Colonic mucosa (tissue), 4 donors: ENCODE measurements around the gene PARD3B. TPM values are rescaled to one million over a fixed set of nuclear protein-coding genes. Genes with fewer than 3 reads are reported as not detected.

Experiments
- DNase-seq: peaks from one replicate; pipeline ENCODE4 v3.0.0-alpha.2; 2020
- H3K27ac ChIP-seq: fragments of 200-600 bp; one replicate; pipeline ENCODE4 v1.8.0; 2021
- H3K27me3 ChIP-seq: fragments of 200-600 bp; one replicate; pipeline ENCODE4 v1.8.0; 2021
- H3K36me3 ChIP-seq: fragments of 200-600 bp; one replicate; pipeline ENCODE4 v1.8.0; 2021
- H3K4me1 ChIP-seq: fragments of 200-600 bp; one replicate; pipeline ENCODE4 v1.8.0; 2021; ENCODE audit warnings: mild to moderate bottlenecking
- H3K4me3 ChIP-seq: fragments of 200-600 bp; one replicate; pipeline ENCODE4 v1.8.0; 2021
- H3K9ac ChIP-seq, 2 donors: one replicate each; pipeline ENCODE4 v1.7.0; 2013; ENCODE audit warnings: control low read depth in 2 of 2, low read depth in 2 of 2, low read length in 2 of 2
- H3K9me3 ChIP-seq: fragments of 200-600 bp; one replicate; pipeline ENCODE4 v1.8.0; 2021
- intact Hi-C: fragments of 100-400 bp; cut with DNase I; formaldehyde crosslinking; loops from one replicate; pipeline ENCODE4 v1.14.1; 2022
- total RNA-seq, 2 donors: library from RNA; stranded (reverse); fragmentation: NEBNext Ultra II Directional in 1 of 2; extraction: Animal tissue kit (Norgen Biotek cat#: 25700) in 1 of 2; gene quantifications; one replicate each; pipeline ENCODE4 v1.2.1, GENCODE V29; 2021
- TF ChIP-seq, protein P1 (sequence below): fragments of 200-600 bp; IDR thresholded peaks from one replicate; pipeline ENCODE4 v1.8.0; 2022; ENCODE audit warnings: antibody characterized with exemption, mild to moderate bottlenecking
- donor health status: healthy.
- donor health status: DM: no; HTN: no; CAD: no.
- donor health status: DM: no; HTN: no; CAD: no.

Gene PARD3B
- total RNA-seq, 2 donors from 2014 or later = 20.0 to 24.2 TPM

DNA sequence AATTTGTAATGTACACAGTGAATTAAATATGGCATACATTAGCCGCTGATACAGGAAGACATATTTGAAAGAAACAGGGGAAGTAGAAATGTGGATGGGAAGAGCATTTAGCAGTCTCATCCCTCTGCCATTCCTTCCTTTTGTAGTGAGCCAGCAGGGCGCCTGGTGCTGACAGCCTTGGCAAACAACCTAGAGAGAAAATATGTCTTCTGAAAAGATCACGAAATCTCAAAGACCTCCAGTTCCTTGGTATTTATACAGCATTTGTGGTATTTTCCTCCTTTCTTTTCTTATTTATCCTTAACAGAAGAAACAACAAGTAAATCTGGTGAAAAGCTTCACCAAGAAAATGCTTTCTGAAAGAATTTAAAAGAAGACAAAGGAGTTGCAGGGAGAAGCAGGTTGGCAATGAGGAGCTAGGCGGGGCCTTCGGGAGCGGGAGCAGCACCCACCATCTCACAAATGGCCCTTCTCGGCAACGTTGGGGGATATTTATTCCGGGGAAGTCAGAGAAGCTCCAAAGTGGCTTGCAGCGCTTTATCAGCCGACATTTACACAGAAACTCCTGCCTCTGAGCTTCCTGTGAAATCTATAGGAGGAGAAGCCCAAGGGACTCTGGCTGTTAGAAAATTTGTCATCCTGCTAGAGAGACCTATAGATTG is 731.0 kb downstream of the PARD3B start:
- no peak for DNase-seq
- TF ChIP-seq, protein P1, sequence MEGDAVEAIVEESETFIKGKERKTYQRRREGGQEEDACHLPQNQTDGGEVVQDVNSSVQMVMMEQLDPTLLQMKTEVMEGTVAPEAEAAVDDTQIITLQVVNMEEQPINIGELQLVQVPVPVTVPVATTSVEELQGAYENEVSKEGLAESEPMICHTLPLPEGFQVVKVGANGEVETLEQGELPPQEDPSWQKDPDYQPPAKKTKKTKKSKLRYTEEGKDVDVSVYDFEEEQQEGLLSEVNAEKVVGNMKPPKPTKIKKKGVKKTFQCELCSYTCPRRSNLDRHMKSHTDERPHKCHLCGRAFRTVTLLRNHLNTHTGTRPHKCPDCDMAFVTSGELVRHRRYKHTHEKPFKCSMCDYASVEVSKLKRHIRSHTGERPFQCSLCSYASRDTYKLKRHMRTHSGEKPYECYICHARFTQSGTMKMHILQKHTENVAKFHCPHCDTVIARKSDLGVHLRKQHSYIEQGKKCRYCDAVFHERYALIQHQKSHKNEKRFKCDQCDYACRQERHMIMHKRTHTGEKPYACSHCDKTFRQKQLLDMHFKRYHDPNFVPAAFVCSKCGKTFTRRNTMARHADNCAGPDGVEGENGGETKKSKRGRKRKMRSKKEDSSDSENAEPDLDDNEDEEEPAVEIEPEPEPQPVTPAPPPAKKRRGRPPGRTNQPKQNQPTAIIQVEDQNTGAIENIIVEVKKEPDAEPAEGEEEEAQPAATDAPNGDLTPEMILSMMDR = no peak
- Histone ChIP-seq H3K9me3 (no peaks in the 10 kb centered on the region), H3K9ac (no peak overlapping the region), H3K4me1 (no peaks in the 10 kb centered on the region), H3K36me3 (no peaks in the 10 kb centered on the region), H3K27ac (no peak overlapping the region), H3K4me3 (no peak overlapping the region), H3K27me3 (no peaks in the 10 kb centered on the region)
- intact Hi-C loops = no loop called here

DNA sequence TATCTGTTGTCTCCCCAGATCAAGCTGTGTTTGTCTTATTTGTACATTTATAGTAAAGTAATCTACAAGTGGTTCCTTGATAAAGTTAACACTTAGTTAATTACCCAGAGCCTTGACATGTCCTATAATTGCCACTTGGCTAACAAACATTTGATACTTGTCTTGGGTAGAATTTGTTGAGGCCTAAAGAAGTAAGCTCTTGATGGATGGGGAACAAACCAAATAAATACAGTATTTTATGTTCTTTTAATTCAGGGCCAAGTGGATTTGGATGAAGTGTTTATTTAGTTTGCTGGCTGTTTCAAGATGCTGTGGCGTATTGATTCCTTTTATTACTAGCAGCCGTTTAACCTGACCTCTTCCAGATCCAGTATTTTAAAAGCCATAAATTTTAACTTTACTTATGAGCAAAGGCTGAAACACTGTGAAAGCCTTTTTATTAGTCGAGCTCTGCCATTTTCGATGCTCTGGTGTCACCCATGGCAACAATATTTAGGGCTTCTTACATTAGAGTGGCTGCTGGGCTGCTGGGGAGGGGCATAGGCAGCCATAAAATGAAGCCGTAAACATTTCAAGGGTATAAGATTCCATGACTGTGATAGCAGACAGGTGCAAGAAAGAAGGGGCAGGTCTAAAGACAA is 735.4 kb downstream of the PARD3B start:
- H3K9ac ChIP-seq = no peak overlapping the region
- H3K27ac ChIP-seq = no peak overlapping the region
- H3K36me3 ChIP-seq = no peaks in the 10 kb centered on the region
- TF ChIP-seq, protein P1 = no peak
- H3K4me1 ChIP-seq = no peaks in the 10 kb centered on the region
- no peak overlapping the region for H3K4me3 ChIP-seq
- intact Hi-C loops = no loop called here
- no peak for DNase-seq
- no peaks in the 10 kb centered on the region for H3K9me3 ChIP-seq
- H3K27me3 ChIP-seq = no peaks in the 10 kb centered on the region

DNA sequence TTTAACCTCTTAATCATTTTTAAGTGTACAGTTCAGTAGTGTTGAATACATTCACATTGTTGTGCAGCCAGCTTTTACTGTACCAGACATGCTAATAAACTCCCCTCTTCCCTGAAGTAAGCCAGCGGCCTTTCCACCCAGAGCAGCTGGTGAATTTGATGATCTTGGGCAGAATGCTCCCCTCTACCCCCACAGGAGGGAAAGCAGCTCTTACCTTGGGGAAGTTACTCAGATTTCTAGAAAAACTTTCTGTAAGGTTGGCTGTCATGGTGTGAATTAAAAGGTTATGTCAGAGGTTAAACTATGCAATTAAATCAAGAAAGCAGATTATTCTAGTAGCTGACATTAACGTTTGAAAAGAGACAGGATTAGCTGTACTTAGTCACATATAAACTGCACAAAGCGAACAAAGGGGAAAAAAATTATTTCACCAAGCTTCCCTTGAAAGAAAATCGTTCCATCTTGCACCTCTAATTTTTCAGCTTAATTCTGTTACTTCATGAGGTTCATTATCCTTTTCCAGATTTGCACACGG is 738.5 kb downstream of the PARD3B start:
- intact Hi-C loops = no loop called here
- TF ChIP-seq, protein P1 = no peak
- no peak for DNase-seq
- Histone ChIP-seq H3K36me3 (no peaks in the 10 kb centered on the region), H3K4me3 (no peak overlapping the region), H3K9me3 (no peaks in the 10 kb centered on the region), H3K27ac (no peak overlapping the region), H3K27me3 (no peaks in the 10 kb centered on the region), H3K4me1 (no peaks in the 10 kb centered on the region), H3K9ac (no peak overlapping the region)

DNA sequence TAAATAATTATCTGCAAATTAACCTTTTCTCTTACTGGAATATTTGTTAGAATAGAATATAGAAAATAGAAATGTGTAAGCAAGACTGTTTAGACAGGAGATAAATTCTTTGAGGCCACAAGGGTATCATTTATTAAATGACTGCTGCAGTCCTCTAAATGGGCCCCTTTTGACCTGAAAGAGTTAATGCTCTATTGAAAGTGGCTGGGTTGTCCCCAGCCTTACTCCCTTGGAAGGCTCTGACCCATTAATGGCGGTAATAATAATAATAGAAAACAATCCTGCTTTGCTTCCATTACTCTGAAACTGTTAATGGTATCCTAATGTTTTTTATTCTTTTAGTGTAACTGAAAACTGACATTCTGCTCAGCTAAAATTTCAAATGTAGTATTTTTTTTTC is 739.1 kb downstream of the PARD3B start:
- Histone ChIP-seq H3K27me3 (no peaks in the 10 kb centered on the region), H3K4me1 (no peaks in the 10 kb centered on the region), H3K4me3 (no peak overlapping the region), H3K27ac (no peak overlapping the region), H3K36me3 (no peaks in the 10 kb centered on the region), H3K9me3 (no peaks in the 10 kb centered on the region), H3K9ac (no peak overlapping the region)
- intact Hi-C loops = no loop called here
- TF ChIP-seq, protein P1 = no peak
- no peak for DNase-seq

DNA sequence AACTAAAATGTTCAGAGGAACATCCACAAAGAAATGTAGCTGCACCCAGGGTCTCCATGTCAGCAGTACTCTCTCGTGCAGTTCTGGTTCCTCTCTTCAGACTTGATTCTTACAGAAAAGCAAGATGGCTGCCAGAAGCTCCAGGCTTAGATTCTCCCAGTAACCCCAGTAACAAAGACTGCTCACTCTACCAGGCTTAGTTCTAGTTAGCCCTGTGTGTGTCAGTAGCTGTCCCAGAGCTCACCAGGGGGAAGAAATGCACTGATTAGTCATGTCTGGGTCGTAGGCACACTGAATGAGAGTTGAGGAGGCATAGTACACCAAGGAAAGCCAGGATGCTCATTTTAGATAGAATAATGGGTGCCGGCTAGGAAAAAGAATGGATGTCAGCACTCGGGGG is 742.0 kb downstream of the PARD3B start:
- Histone ChIP-seq H3K27ac (no peak overlapping the region), H3K9ac (no peak overlapping the region), H3K4me1 (no peaks in the 10 kb centered on the region), H3K27me3 (no peaks in the 10 kb centered on the region), H3K4me3 (no peak overlapping the region), H3K36me3 (no peaks in the 10 kb centered on the region), H3K9me3 (no peaks in the 10 kb centered on the region)
- TF ChIP-seq, protein P1 = no peak
- DNase-seq = no peak
- intact Hi-C loops = no loop called here
